ENCODE data around the gene NOSTRIN. TPM values are rescaled to one million over a fixed set of nuclear protein-coding genes. Genes with fewer than 3 reads are reported as not detected.

The NOSTRIN gene
- total RNA-seq, 4 donors from 2014 or later, result 24.6 to 118 (median 68.8) TPM

DNA sequence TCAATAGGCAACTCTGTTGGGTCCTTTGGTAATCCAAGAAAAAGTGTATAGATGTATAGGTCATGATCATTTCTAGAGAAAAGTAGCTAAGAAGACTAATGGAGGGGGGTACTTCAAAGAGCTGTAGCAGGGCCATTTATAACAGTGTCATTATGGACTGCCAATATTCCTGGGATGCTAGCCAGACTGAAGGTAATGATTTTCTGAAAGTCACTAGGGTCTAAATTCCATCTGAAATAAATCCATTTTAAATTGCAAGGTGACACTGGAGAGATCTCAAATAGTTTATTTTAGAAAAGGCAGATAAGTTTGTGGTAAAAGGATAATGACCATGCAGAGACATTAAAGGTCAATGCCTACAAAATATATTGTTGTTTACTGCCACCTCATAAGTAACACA is 92.3 kb downstream of the NOSTRIN start:
- TF ChIP-seq, protein P1, sequence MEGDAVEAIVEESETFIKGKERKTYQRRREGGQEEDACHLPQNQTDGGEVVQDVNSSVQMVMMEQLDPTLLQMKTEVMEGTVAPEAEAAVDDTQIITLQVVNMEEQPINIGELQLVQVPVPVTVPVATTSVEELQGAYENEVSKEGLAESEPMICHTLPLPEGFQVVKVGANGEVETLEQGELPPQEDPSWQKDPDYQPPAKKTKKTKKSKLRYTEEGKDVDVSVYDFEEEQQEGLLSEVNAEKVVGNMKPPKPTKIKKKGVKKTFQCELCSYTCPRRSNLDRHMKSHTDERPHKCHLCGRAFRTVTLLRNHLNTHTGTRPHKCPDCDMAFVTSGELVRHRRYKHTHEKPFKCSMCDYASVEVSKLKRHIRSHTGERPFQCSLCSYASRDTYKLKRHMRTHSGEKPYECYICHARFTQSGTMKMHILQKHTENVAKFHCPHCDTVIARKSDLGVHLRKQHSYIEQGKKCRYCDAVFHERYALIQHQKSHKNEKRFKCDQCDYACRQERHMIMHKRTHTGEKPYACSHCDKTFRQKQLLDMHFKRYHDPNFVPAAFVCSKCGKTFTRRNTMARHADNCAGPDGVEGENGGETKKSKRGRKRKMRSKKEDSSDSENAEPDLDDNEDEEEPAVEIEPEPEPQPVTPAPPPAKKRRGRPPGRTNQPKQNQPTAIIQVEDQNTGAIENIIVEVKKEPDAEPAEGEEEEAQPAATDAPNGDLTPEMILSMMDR (IDR thresholded peaks at IDR 0.05; ENCODE audit: low read depth), result no peak

DNA sequence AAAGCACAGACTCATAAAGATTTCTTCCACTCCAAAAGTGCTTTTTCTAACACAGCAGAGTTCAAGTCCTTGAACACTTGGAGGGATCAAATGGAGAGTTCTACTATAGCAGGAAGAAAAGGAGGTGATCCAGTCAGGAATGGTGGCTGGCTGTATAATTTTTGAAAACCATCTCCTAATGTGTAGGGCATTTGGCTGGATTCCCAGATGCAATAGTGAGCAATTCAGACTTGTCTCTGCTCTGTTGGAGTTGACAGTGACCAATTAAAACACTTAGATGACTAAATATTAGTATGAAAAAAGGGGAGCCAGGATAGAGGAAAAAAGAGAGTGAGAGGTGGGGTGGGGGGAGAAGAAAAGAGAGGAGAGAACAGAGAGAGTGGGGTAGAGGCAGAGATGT is 93.3 kb downstream of the NOSTRIN start:
- TF ChIP-seq, protein P1 (IDR thresholded peaks at IDR 0.05; ENCODE audit: low read depth), result no peak

DNA sequence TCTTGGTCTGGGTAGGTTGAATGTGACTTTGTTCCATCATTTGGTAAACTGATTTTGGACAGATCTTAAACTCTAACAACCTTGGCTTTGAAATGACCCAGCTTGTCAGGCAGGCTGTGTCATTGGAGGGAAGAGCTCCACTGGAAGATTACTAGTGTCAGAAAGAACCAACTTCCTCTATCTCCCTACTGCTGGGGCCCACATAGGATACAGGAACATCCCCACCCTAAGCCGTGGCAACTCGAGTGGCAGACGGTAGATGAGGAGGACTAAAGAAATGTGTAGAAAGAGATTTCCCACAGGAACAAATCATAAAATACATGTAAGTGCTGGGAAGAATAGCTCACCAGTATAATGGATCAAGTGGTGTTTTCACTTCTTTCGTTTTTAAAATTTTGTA is 94.3 kb downstream of the NOSTRIN start:
- TF ChIP-seq, protein P1 (IDR thresholded peaks at IDR 0.05; ENCODE audit: low read depth), result no peak

- TF ChIP-seq, protein P1 (IDR thresholded peaks at IDR 0.05; ENCODE audit: low read depth), result no peak
These were observed 95.0 kb downstream of the NOSTRIN start for GRCh38 chr2:168897449-168897848.

GRCh38 chr2:168901003-168901402 is 98.6 kb downstream of the NOSTRIN start, which contains the start of gene G6PC2:
Gene G6PC2 (plus strand): TSS chr2:168901291. CDS start chr2:168901332, 41 bp downstream.
- TF ChIP-seq, protein P1 (IDR thresholded peaks at IDR 0.05; ENCODE audit: low read depth), result no peak

- TF ChIP-seq, protein P1 (IDR thresholded peaks at IDR 0.05; ENCODE audit: low read depth), result no peak
These were observed 101.5 kb downstream of the NOSTRIN start for GRCh38 chr2:168903888-168904287.

DNA sequence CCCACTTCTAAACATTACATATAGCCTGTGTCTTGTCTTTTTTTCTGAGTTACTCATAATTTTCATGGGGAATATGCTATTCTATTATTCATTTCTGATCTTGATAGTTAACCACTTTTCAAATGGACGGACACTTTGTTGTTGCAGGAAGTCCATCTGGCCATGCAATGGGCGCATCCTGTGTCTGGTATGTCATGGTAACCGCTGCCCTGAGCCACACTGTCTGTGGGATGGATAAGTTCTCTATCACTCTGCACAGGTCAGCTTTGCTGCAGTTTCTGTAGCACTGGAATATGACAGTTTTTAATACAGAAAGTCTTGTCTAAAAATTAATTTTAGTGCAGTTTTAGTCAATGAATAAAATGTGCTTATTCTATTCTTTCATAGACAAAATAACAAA is 101.9 kb downstream of the NOSTRIN start:
- TF ChIP-seq, protein P1 (IDR thresholded peaks at IDR 0.05; ENCODE audit: low read depth), result no peak
